CD4-positive, alpha-beta memory T cell (primary cell): ENCODE data around the gene CYB5D1. TPM values are rescaled to one million over a fixed set of nuclear protein-coding genes. Genes with fewer than 3 reads are reported as not detected.

Source experiments
- CTCF ChIA-PET: fragments of 350-600 bp; sonication (Branson Sonifier 250); formaldehyde crosslinking; loops from one replicate; lab custom pipeline; 2021; ENCODE audit warnings: inconsistent platforms; ENCODE audit not compliant: partially characterized antibody; lab: Charles Lee
- POLR2A ChIA-PET: fragments of 350-600 bp; sonication (Branson Sonifier 250); formaldehyde crosslinking; loops from one replicate; lab custom pipeline; 2021; ENCODE audit not compliant: partially characterized antibody; lab: Charles Lee
- DNase-seq, 5 donors: peaks; one replicate each; pipeline versions ENCODE4 v3.0.0 to v3.0.0-alpha.2; 2020 to 2022; ENCODE audit warnings: mixed read lengths in 1 of 5
- H3K27ac ChIP-seq: one replicate; pipeline ENCODE4 v1.7.0; 2013; ENCODE audit warnings: low read depth, low read length
- H3K27me3 ChIP-seq: 2 replicates; pipeline ENCODE4 v1.7.0; 2013; ENCODE audit warnings: mild to moderate bottlenecking, low read length, moderate library complexity; ENCODE audit not compliant: insufficient read depth
- H3K36me3 ChIP-seq: 2 replicates; pipeline ENCODE4 v1.7.0; 2013; ENCODE audit warnings: mild to moderate bottlenecking, low read length, moderate library complexity; ENCODE audit not compliant: insufficient read depth
- H3K4me1 ChIP-seq: 2 replicates; pipeline ENCODE4 v1.7.0; 2013; ENCODE audit warnings: mild to moderate bottlenecking, low read length, moderate library complexity; ENCODE audit not compliant: insufficient read depth
- H3K4me3 ChIP-seq, 2 donors: one replicate each; pipeline ENCODE4 v1.7.0; 2013; ENCODE audit warnings: low read length in 2 of 2, mild to moderate bottlenecking in 1 of 2
- H3K9me3 ChIP-seq, 2 donors: one replicate each; pipeline ENCODE4 v1.7.0; 2013; ENCODE audit warnings: low read length in 2 of 2, control low read depth in 1 of 2; ENCODE audit not compliant: control insufficient read depth in 1 of 2
- H3K27ac Mint-ChIP-seq, 7 donors: one replicate each; pipeline ENCODE4 v1.8.0; 2020 to 2021; ENCODE audit warnings: mixed read lengths in 7 of 7, mild to moderate bottlenecking in 6 of 7, inconsistent platforms in 3 of 7, moderate library complexity in 3 of 7
- H3K27me3 Mint-ChIP-seq, 2 donors: one replicate each; pipeline ENCODE4 v1.8.0; 2020 to 2021; ENCODE audit warnings: mixed read lengths in 2 of 2
- H3K36me3 Mint-ChIP-seq, 2 donors: one replicate each; pipeline ENCODE4 v1.8.0; 2020 to 2021; ENCODE audit warnings: mixed read lengths in 2 of 2, inconsistent platforms in 1 of 2, mild to moderate bottlenecking in 1 of 2
- H3K4me1 Mint-ChIP-seq, 4 donors: one replicate each; pipeline ENCODE4 v1.8.0; 2020 to 2021; ENCODE audit warnings: mixed read lengths in 4 of 4, mild to moderate bottlenecking in 1 of 4
- H3K4me3 Mint-ChIP-seq, 8 donors: one replicate each; pipeline ENCODE4 v1.8.0; 2020 to 2021; ENCODE audit warnings: mixed read lengths in 8 of 8, mild to moderate bottlenecking in 7 of 8, moderate library complexity in 6 of 8, inconsistent platforms in 3 of 8
- H3K9me3 Mint-ChIP-seq, 8 donors: one replicate each; pipeline ENCODE4 v1.8.0; 2020 to 2021; ENCODE audit warnings: mixed read lengths in 8 of 8, mild to moderate bottlenecking in 5 of 8, inconsistent platforms in 3 of 8, moderate library complexity in 1 of 8
- intact Hi-C: fragments of 100-400 bp; cut with micrococcal nuclease; formaldehyde crosslinking; loops from one replicate; pipeline ENCODE4 v1.15.1; 2023
- polyA plus RNA-seq, 2 donors: library from polyadenylated mRNA; unstranded; fragments of 300-500 nt; fragmentation: Illumina TruSeq; gene quantifications; one replicate each; pipeline ENCODE4 v1.2.3, GENCODE V29; 2021
- total RNA-seq, 2 experiments: library from RNA; stranded (reverse); gene quantifications; one replicate each; pipeline ENCODE4 v1.2.3, GENCODE V29; 2021

Gene CYB5D1
- total and polyA plus RNA-seq, 4 experiments from 2014 or later, result 5.1 to 11.4 (median 6.9) TPM

- Histone ChIP-seq H3K9me3 (no peaks in the 10 kb centered on the region), H3K27me3 (no peaks in the 10 kb centered on the region), H3K4me3 (no peak within 1 kb of the TSS), H3K27ac (no peak within 1 kb of the TSS), H3K4me1 (peaks cover 45% of the 10 kb centered on the region), H3K36me3 (peaks cover 10% of the 10 kb centered on the region)
- no peaks in the 10 kb centered on the region for H3K27me3 Mint-ChIP-seq
- POLR2A ChIA-PET, result interaction anchor here (1.4 to 5.1 kb wide), 4 partner anchors 9 to 61 kb away, joined by 3 to 45 read pairs (median 34); partner anchors contain the start of gene RNF227
- peaks cover 5 to 23% of the 10 kb centered on the region in 2 donors for H3K36me3 Mint-ChIP-seq
- H3K27ac Mint-ChIP-seq, result peak within 1 kb of the TSS in 4 of 7 donors; percentile 35 to 80 (median 76)
- DNase-seq, result peak in 1 of 5 donors; percentile 61
- peaks cover 15 to 23% (median 22%) of the 10 kb centered on the region in 4 donors for H3K4me1 Mint-ChIP-seq
- no peak within 1 kb of the TSS for H3K4me3 Mint-ChIP-seq
- intact Hi-C loops, result loop anchor here (5.0 kb wide), 1 partner anchor 283 kb away; no protein-coding TSS in a partner anchor
- CTCF ChIA-PET, result interaction anchor here (1.0 to 2.6 kb wide), 2 partner anchors 34 to 135 kb away, joined by 3 to 16 read pairs; no protein-coding TSS in a partner anchor
- H3K9me3 Mint-ChIP-seq, result no peaks in the 10 kb centered on the region
Observed at GRCh38 chr17:7854851-7855659, 2.7 kb upstream of the CYB5D1 start, which contains the start of gene TMEM88. TSS of gene TMEM88 (plus strand) at chr17:7855066. CDS start at chr17:7855075, 9 bp downstream.

GRCh38 chr17:7855660-7856010 is 2.2 kb upstream of the CYB5D1 start:
- Mint-ChIP-seq H3K4me3 (no peak overlapping the region), H3K9me3 (no peaks in the 10 kb centered on the region), H3K27ac (no peak overlapping the region), H3K4me1 (peaks cover 15 to 23% (median 21%) of the 10 kb centered on the region in 4 donors), H3K27me3 (no peaks in the 10 kb centered on the region), H3K36me3 (peaks cover 5 to 20% of the 10 kb centered on the region in 2 donors)
- peaks cover 45% of the 10 kb centered on the region for H3K4me1 ChIP-seq
- no peaks in the 10 kb centered on the region for H3K9me3 ChIP-seq
- ChIA-PET POLR2A (interaction anchor here (1.4 to 5.1 kb wide), 8 partner anchors 10 to 169 kb away, joined by 3 to 73 read pairs (median 27); partner anchors contain the start of genes KCNAB3, KDM6B, RNF227 and TP53), CTCF (interaction anchor here (0.7 to 2.6 kb wide), 4 partner anchors 18 to 342 kb away, joined by 3 to 16 read pairs (median 5); no protein-coding TSS in a partner anchor)
- DNase-seq, result no peak
- no peaks in the 10 kb centered on the region for H3K27me3 ChIP-seq
- H3K4me3 ChIP-seq, result no peak overlapping the region
- intact Hi-C loops, result loop anchor here (5.0 kb wide), 1 partner anchor 283 kb away; no protein-coding TSS in a partner anchor
- peaks cover 10% of the 10 kb centered on the region for H3K36me3 ChIP-seq
- no peak overlapping the region for H3K27ac ChIP-seq

- ChIA-PET CTCF (interaction anchor here (0.7 to 2.6 kb wide), 13 partner anchors 12 to 342 kb away, joined by 3 to 16 read pairs (median 5); no protein-coding TSS in a partner anchor), POLR2A (interaction anchor here (0.8 to 5.1 kb wide), 18 partner anchors 10 to 420 kb away, joined by 3 to 73 read pairs (median 10); partner anchors contain the start of genes CNTROB, KCNAB3, KDM6B and MPDU1)
- H3K27me3 ChIP-seq, result no peaks in the 10 kb centered on the region
- peaks cover 40% of the 10 kb centered on the region for H3K4me1 ChIP-seq
- Mint-ChIP-seq H3K27ac (no peak overlapping the region), H3K4me1 (peaks cover 9 to 20% (median 16%) of the 10 kb centered on the region in 4 donors), H3K27me3 (no peaks in the 10 kb centered on the region), H3K9me3 (no peaks in the 10 kb centered on the region), H3K36me3 (peaks cover 5 to 16% of the 10 kb centered on the region in 2 donors), H3K4me3 (no peak overlapping the region)
- peak in 3 of 5 donors; percentile 33 to 75 (median 33) for DNase-seq
- intact Hi-C loops, result loop anchor here (5.0 kb wide), 1 partner anchor 284 kb away; no protein-coding TSS in a partner anchor
- H3K27ac ChIP-seq, result peak overlapping the region; percentile 81
- H3K36me3 ChIP-seq, result peaks cover 10% of the 10 kb centered on the region
- H3K9me3 ChIP-seq, result no peaks in the 10 kb centered on the region
- H3K4me3 ChIP-seq, result peak overlapping the region; percentile 67 to 96
Observed at GRCh38 chr17:7856011-7856810, 1.6 kb upstream of the CYB5D1 start.

- Histone ChIP-seq H3K4me1 (peaks cover 33% of the 10 kb centered on the region), H3K36me3 (peaks cover 10% of the 10 kb centered on the region), H3K27ac (peak within 1 kb of the TSS; percentile 81), H3K27me3 (no peaks in the 10 kb centered on the region), H3K9me3 (no peaks in the 10 kb centered on the region), H3K4me3 (peak within 1 kb of the TSS; percentile 67 to 96)
- Mint-ChIP-seq H3K4me1 (peaks cover under 1 to 11% (median 8%) of the 10 kb centered on the region in 4 donors), H3K9me3 (no peaks in the 10 kb centered on the region), H3K27me3 (no peaks in the 10 kb centered on the region), H3K27ac (no peak within 1 kb of the TSS), H3K4me3 (no peak within 1 kb of the TSS), H3K36me3 (peaks cover 5 to 10% of the 10 kb centered on the region in 2 donors)
- intact Hi-C loops, result loop anchor here (1.0 to 5.0 kb wide), 7 partner anchors 15 to 285 kb away; partner anchors contain the start of genes CNTROB and KDM6B
- ChIA-PET CTCF (interaction anchor here (0.6 to 2.6 kb wide), 19 partner anchors 12 to 225 kb away, joined by 3 to 16 read pairs (median 4); partner anchors contain the start of genes KDM6B and RNF227), POLR2A (interaction anchor here (0.7 to 5.1 kb wide), 29 partner anchors 11 to 527 kb away, joined by 3 to 73 read pairs (median 6); partner anchors contain the start of genes AURKB, CNTROB, KCNAB3 and KDM6B)
- peak; percentile 97 to 99 (median 98) for DNase-seq
Observed at GRCh38 chr17:7856811-7857712, 741 bp upstream of the CYB5D1 start, which contains the start of gene NAA38. TSS of gene NAA38 (minus strand) at chr17:7857559. CDS start at chr17:7857463, 96 bp downstream.

- no peaks in the 10 kb centered on the region for H3K36me3 ChIP-seq
- peaks cover 4 to 14% (median 10%) of the 10 kb centered on the region in 4 donors for H3K4me1 Mint-ChIP-seq
- peak overlapping the region; percentile 81 for H3K27ac ChIP-seq
- H3K4me1 ChIP-seq, result peaks cover 27% of the 10 kb centered on the region
- no peaks in the 10 kb centered on the region for H3K27me3 ChIP-seq
- peak in 3 of 5 donors; percentile 29 to 70 (median 40) for DNase-seq
- ChIA-PET POLR2A (interaction anchor here (0.8 to 5.1 kb wide), 4 partner anchors 17 to 131 kb away, joined by 3 to 45 read pairs (median 7); partner anchors contain the start of genes CNTROB and RNF227), CTCF (interaction anchor here (7.4 to 14.8 kb wide), 2 partner anchors 53 to 130 kb away, joined by 44 to 311 read pairs; no protein-coding TSS in a partner anchor)
- no peak overlapping the region for H3K4me3 Mint-ChIP-seq
- no peaks in the 10 kb centered on the region for H3K27me3 Mint-ChIP-seq
- no peak overlapping the region for H3K27ac Mint-ChIP-seq
- H3K36me3 Mint-ChIP-seq, result peaks cover 5 to 11% of the 10 kb centered on the region in 2 donors
- H3K9me3 ChIP-seq, result no peaks in the 10 kb centered on the region
- intact Hi-C loops, result loop anchor here (5.0 kb wide), 1 partner anchor 286 kb away; no protein-coding TSS in a partner anchor
- peak overlapping the region in 1 of 2 donors; percentile 67 for H3K4me3 ChIP-seq
- no peaks in the 10 kb centered on the region for H3K9me3 Mint-ChIP-seq
Observed at GRCh38 chr17:7858522-7858810, 663 bp downstream of the CYB5D1 start.
